ENCODE measurements around the gene MICA. TPM values are rescaled to one million over a fixed set of nuclear protein-coding genes. Genes with fewer than 3 reads are reported as not detected.

MICA gene
- 33.2 and 48.8 TPM in 2 replicates for total RNA-seq

DNA sequence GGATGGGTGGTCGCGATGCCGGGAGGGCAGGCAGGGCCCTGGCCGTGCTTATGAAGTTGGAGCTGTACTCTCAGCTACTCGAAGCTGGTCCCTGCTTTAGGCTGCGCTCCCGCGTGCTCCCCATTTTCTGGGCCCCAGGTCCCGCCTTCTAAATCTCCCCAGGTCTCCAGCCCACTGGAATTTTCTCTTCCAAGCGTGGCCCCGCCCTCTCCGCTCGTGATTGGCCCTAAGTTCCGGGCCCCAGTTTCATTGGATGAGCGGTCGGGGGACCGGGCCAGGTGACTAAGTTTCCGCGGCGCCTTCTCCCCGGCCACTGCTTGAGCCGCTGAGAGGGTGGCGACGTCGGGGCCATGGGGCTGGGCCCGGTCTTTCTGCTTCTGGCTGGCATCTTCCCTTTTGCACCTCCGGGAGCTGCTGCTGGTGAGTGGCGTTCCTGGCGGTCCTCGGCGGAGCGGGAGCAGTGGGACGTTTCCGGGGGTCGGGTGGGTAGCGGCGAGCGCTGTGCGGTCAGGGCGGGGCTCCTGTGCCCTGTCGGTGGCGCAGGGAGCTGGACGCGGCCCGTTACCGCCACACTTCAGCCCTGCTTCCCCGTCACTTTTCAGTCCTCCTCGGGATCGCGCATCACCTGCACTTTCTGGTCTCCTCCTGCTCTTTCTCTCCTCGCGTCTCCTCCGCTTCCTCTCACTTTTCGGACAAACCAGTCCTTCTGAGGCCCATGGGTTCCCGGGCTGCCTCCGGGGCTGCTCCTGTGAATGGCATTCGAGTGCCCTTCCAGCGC is at the start of gene MICA:
Gene MICA (plus strand): TSS at position 313 of the 778 bp plus-strand sequence. CDS start 38 bp downstream, at position 351.
- peak; percentile 63 for DNase-seq (ENCODE audit: low read depth)
- no peaks in the 10 kb centered on the region for H3K27me3 ChIP-seq (ENCODE audit: control insufficient read depth, insufficient read depth, low read length)
- H3K36me3 ChIP-seq (ENCODE audit: control insufficient read depth, insufficient read depth, low read length): no peaks in the 10 kb centered on the region
- peak within 1 kb of the TSS; percentile 87 for H3K4me3 ChIP-seq (ENCODE audit: low read depth, low read length)
- TF ChIP-seq, protein P1, sequence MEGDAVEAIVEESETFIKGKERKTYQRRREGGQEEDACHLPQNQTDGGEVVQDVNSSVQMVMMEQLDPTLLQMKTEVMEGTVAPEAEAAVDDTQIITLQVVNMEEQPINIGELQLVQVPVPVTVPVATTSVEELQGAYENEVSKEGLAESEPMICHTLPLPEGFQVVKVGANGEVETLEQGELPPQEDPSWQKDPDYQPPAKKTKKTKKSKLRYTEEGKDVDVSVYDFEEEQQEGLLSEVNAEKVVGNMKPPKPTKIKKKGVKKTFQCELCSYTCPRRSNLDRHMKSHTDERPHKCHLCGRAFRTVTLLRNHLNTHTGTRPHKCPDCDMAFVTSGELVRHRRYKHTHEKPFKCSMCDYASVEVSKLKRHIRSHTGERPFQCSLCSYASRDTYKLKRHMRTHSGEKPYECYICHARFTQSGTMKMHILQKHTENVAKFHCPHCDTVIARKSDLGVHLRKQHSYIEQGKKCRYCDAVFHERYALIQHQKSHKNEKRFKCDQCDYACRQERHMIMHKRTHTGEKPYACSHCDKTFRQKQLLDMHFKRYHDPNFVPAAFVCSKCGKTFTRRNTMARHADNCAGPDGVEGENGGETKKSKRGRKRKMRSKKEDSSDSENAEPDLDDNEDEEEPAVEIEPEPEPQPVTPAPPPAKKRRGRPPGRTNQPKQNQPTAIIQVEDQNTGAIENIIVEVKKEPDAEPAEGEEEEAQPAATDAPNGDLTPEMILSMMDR (IDR thresholded peaks at IDR 0.05; ENCODE audit: insufficient read depth, low read length, poor library complexity, severe bottlenecking): no peak

DNA sequence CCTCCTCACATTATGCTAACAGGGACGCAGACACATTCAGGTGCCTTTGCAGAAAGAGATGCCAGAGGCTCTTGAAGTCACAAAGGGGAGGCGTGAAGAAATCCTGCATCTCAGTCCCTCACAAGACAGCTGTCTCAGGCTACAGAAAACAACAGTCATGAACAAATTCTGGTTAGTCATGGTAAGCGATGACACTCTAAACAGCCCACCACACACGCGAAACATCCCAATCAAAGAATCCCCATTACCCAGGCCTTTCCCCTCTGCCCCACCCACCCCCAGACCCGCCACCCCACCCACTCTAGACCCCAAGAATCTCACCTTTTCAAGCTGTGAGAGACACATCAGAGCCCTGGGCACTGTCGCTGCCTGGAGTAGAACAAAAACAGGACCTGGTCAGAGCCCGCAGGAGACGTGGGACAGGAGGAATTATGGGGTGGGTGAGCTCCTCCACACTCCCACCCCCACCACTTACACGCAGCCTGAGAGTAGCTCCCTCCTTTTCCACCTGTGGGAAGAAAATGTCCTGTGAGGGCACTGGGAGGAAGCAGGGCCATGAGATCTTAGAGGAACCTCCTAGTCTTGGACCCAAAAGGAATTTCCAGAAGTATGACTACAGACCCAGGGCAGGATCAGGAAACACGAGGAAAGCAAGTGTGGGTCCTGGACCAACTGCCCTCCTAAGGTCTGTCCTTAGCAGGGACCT is 49.1 kb upstream of the MICA start:
- no peaks in the 10 kb centered on the region for H3K36me3 ChIP-seq (ENCODE audit: control insufficient read depth, insufficient read depth, low read length)
- TF ChIP-seq, protein P1 (IDR thresholded peaks at IDR 0.05; ENCODE audit: insufficient read depth, low read length, poor library complexity, severe bottlenecking): no peak
- no peak for DNase-seq (ENCODE audit: low read depth)
- H3K27me3 ChIP-seq (ENCODE audit: control insufficient read depth, insufficient read depth, low read length): peaks cover 7% of the 10 kb centered on the region
- no peak overlapping the region for H3K4me3 ChIP-seq (ENCODE audit: low read depth, low read length)

DNA sequence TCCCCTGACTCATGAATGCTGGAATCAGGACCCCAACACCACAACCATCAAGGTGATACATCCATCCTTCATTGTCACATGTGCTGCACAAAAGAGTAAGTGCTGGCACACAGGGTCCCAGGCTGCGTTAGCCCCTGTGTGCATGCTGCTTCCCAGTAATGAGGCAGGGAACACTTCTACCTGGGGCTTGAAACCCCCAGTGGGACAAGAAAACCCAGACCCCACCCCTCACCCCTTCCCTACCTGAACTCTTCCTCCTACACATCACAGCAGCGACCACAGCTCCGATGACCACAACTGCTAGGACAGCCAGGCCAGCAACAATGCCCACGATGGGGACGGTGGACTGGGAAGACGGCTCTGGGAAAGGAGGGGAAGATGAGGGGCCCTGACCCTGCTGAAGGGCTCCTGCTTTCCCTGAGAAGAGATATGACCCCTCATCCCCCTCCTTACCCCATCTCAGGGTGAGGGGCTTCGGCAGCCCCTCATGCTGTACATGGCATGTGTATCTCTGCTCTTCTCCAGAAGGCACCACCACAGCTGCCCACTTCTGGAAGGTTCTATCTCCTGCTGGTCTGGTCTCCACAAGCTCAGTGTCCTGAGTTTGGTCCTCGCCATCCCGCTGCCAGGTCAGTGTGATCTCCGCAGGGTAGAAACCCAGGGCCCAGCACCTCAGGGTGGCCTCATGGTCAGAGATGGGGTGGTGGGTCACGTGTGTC is 48.4 kb upstream of the MICA start:
- H3K27me3 ChIP-seq (ENCODE audit: control insufficient read depth, insufficient read depth, low read length): peaks cover 8% of the 10 kb centered on the region
- H3K36me3 ChIP-seq (ENCODE audit: control insufficient read depth, insufficient read depth, low read length): no peaks in the 10 kb centered on the region
- H3K4me3 ChIP-seq (ENCODE audit: low read depth, low read length): no peak overlapping the region
- DNase-seq (ENCODE audit: low read depth): no peak
- TF ChIP-seq, protein P1 (IDR thresholded peaks at IDR 0.05; ENCODE audit: insufficient read depth, low read length, poor library complexity, severe bottlenecking): no peak

DNA sequence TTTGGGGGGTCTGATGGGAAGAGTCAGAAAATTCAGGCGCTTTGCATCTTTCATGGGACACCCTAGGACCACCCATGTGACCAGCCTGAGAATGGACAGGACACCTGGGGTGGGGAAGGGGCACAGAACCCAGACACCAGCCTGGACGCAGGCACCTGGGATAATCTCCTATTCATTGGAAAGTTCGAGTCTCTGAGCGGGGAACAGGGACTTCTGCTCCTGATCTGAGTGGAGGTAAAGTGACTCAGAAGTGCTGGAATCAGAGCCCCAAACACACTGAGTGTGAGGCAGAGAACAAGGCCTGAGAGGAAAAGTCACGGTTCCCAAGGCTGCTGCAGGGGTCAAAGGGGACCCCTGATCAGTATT is 47.8 kb upstream of the MICA start:
- H3K4me3 ChIP-seq (ENCODE audit: low read depth, low read length): no peak overlapping the region
- DNase-seq (ENCODE audit: low read depth): no peak
- H3K27me3 ChIP-seq (ENCODE audit: control insufficient read depth, insufficient read depth, low read length): peaks cover 8% of the 10 kb centered on the region
- H3K36me3 ChIP-seq (ENCODE audit: control insufficient read depth, insufficient read depth, low read length): no peaks in the 10 kb centered on the region
- TF ChIP-seq, protein P1 (IDR thresholded peaks at IDR 0.05; ENCODE audit: insufficient read depth, low read length, poor library complexity, severe bottlenecking): no peak

DNA sequence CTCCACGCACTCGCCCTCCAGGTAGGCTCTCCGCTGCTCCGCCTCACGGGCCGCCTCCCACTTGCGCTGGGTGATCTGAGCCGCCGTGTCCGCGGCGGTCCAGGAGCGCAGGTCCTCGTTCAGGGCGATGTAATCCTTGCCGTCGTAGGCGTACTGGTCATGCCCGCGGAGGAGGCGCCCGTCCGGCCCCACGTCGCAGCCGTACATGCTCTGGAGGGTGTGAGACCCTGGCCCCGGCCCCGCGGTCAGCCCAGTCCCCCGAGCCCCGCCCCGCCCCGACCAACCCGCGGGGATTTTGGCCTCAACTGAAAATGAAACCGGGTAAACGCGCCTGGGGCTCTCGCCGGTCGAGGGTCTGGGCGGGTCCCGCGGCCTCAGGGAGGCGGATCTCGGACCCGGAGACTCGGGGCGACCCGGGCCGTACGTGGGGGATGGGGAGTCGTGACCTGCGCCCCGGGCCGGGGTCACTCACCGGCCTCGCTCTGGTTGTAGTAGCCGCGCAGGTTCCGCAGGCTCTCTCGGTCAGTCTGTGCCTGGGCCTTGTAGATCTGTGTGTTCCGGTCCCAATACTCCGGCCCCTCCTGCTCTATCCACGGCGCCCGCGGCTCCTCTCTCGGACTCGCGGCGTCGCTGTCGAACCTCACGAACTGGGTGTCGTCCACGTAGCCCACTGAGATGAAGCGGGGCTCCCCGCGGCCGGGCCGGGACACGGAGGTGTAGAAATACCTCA is 47.0 kb upstream of the MICA start:
- DNase-seq (ENCODE audit: low read depth): no peak
- H3K36me3 ChIP-seq (ENCODE audit: control insufficient read depth, insufficient read depth, low read length): no peaks in the 10 kb centered on the region
- peaks cover 8% of the 10 kb centered on the region for H3K27me3 ChIP-seq (ENCODE audit: control insufficient read depth, insufficient read depth, low read length)
- TF ChIP-seq, protein P1 (IDR thresholded peaks at IDR 0.05; ENCODE audit: insufficient read depth, low read length, poor library complexity, severe bottlenecking): no peak
- H3K4me3 ChIP-seq (ENCODE audit: low read depth, low read length): peak overlapping the region; percentile 62

Data from kidney epithelial cell (primary cell).